Measurements from ENCODE around the gene PTPRA. TPM values are rescaled to one million over a fixed set of nuclear protein-coding genes. Genes with fewer than 3 reads are reported as not detected.

The PTPRA gene
- polyA plus RNA-seq, 4 donors: 7.4 to 48.1 (median 18.2) TPM

- Histone ChIP-seq H3K9me3 (ENCODE audit: control insufficient read depth in 2 of 2, insufficient read depth in 1 of 2, low read depth in 1 of 2, low read length in 1 of 2) (no peaks in the 10 kb centered on the region), H3K27me3 (ENCODE audit: control insufficient read depth in 3 of 3, insufficient read depth in 3 of 3, low read length in 3 of 3) (no peaks in the 10 kb centered on the region), H3K4me1 (ENCODE audit: control insufficient read depth in 3 of 3, insufficient read depth in 2 of 3, low read depth in 1 of 3, low read length in 2 of 3) (peaks cover 0 to 7% (median 7%) of the 10 kb centered on the region in 3 donors), H3K27ac (ENCODE audit: low read depth in 1 of 3, low read length in 2 of 3) (no peak overlapping the region), H3K4me3 (ENCODE audit: low read depth in 1 of 3, low read length in 3 of 3) (no peak overlapping the region), H3K36me3 (ENCODE audit: control insufficient read depth in 3 of 3, insufficient read depth in 2 of 3, low read depth in 1 of 3, low read length in 3 of 3) (no peaks in the 10 kb centered on the region)
- FAIRE-seq (no peak), DNase-seq (no peak)
- 67 to 90% (median 88%) methylated on average over 2 of the region's 2 CpGs for WGBS, 3 donors
Observed at GRCh38 chr20:2845607-2846006, 27.7 kb upstream of the PTPRA start.

- WGBS, 3 donors: 19 to 58% (median 42%) methylated on average over 5 of the region's 5 CpGs
- Histone ChIP-seq H3K4me3 (ENCODE audit: low read depth in 1 of 3, low read length in 3 of 3) (no peak overlapping the region), H3K27ac (ENCODE audit: low read depth in 1 of 3, low read length in 2 of 3) (no peak overlapping the region), H3K36me3 (ENCODE audit: control insufficient read depth in 3 of 3, insufficient read depth in 2 of 3, low read depth in 1 of 3, low read length in 3 of 3) (no peaks in the 10 kb centered on the region), H3K9me3 (ENCODE audit: control insufficient read depth in 2 of 2, insufficient read depth in 1 of 2, low read depth in 1 of 2, low read length in 1 of 2) (no peaks in the 10 kb centered on the region), H3K4me1 (ENCODE audit: control insufficient read depth in 3 of 3, insufficient read depth in 2 of 3, low read depth in 1 of 3, low read length in 2 of 3) (peaks cover 0 to 3% (median 2%) of the 10 kb centered on the region in 3 donors), H3K27me3 (ENCODE audit: control insufficient read depth in 3 of 3, insufficient read depth in 3 of 3, low read length in 3 of 3) (no peaks in the 10 kb centered on the region)
- DNase-seq: peak in 1 of 2 donors; percentile 13
- no peak for FAIRE-seq
Observed at GRCh38 chr20:2846698-2847097, 26.6 kb upstream of the PTPRA start.

- no peak overlapping the region for H3K27ac ChIP-seq (ENCODE audit: low read depth in 1 of 3, low read length in 2 of 3)
- no peaks in the 10 kb centered on the region for H3K9me3 ChIP-seq (ENCODE audit: control insufficient read depth in 2 of 2, insufficient read depth in 1 of 2, low read depth in 1 of 2, low read length in 1 of 2)
- no peaks in the 10 kb centered on the region for H3K27me3 ChIP-seq (ENCODE audit: control insufficient read depth in 3 of 3, insufficient read depth in 3 of 3, low read length in 3 of 3)
- no peaks in the 10 kb centered on the region for H3K4me1 ChIP-seq (ENCODE audit: control insufficient read depth in 3 of 3, insufficient read depth in 2 of 3, low read depth in 1 of 3, low read length in 2 of 3)
- no peak for DNase-seq
- WGBS, 3 donors: 91 to 93% (median 93%) methylated on average over 4 of the region's 4 CpGs
- no peak overlapping the region for H3K4me3 ChIP-seq (ENCODE audit: low read depth in 1 of 3, low read length in 3 of 3)
- H3K36me3 ChIP-seq (ENCODE audit: control insufficient read depth in 3 of 3, insufficient read depth in 2 of 3, low read depth in 1 of 3, low read length in 3 of 3): no peaks in the 10 kb centered on the region
- no peak for FAIRE-seq
Observed at GRCh38 chr20:2847802-2848201, 25.5 kb upstream of the PTPRA start.

DNA sequence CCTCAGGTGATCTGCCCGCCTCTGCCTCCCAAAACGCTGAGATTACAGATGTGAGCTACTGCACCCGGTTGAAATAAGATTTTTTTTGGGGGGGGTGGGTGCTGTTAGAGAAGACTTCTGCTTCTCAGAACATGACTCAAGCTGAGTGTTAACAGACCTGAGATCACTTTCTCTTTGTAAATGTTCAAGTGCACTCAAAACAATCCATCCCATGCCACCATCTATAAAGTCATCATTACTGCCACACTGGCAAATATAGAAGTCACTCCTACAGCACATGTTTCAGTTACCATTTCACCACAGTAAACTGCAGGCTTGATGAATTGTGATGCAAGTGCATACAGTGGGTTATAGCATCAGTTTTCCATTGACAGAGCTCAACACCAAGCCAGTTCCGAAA is 23.8 kb upstream of the PTPRA start:
- WGBS, 3 donors: 90 to 99% (median 90%) methylated on average over 4 of the region's 4 CpGs
- Histone ChIP-seq H3K4me1 (ENCODE audit: control insufficient read depth in 3 of 3, insufficient read depth in 2 of 3, low read depth in 1 of 3, low read length in 2 of 3) (no peaks in the 10 kb centered on the region), H3K4me3 (ENCODE audit: low read depth in 1 of 3, low read length in 3 of 3) (no peak overlapping the region), H3K27me3 (ENCODE audit: control insufficient read depth in 3 of 3, insufficient read depth in 3 of 3, low read length in 3 of 3) (no peaks in the 10 kb centered on the region), H3K27ac (ENCODE audit: low read depth in 1 of 3, low read length in 2 of 3) (no peak overlapping the region), H3K36me3 (ENCODE audit: control insufficient read depth in 3 of 3, insufficient read depth in 2 of 3, low read depth in 1 of 3, low read length in 3 of 3) (peaks cover 0 to 3% (median 0%) of the 10 kb centered on the region in 3 donors), H3K9me3 (ENCODE audit: control insufficient read depth in 2 of 2, insufficient read depth in 1 of 2, low read depth in 1 of 2, low read length in 1 of 2) (no peaks in the 10 kb centered on the region)
- no peak for DNase-seq
- no peak for FAIRE-seq

- no peaks in the 10 kb centered on the region for H3K4me1 ChIP-seq (ENCODE audit: control insufficient read depth in 3 of 3, insufficient read depth in 2 of 3, low read depth in 1 of 3, low read length in 2 of 3)
- no peak overlapping the region for H3K4me3 ChIP-seq (ENCODE audit: low read depth in 1 of 3, low read length in 3 of 3)
- no peak overlapping the region for H3K27ac ChIP-seq (ENCODE audit: low read depth in 1 of 3, low read length in 2 of 3)
- no peak for FAIRE-seq
- no peak for DNase-seq
- H3K9me3 ChIP-seq (ENCODE audit: control insufficient read depth in 2 of 2, insufficient read depth in 1 of 2, low read depth in 1 of 2, low read length in 1 of 2): no peaks in the 10 kb centered on the region
- H3K27me3 ChIP-seq (ENCODE audit: control insufficient read depth in 3 of 3, insufficient read depth in 3 of 3, low read length in 3 of 3): no peaks in the 10 kb centered on the region
- WGBS, 3 donors: 92 to 95% (median 95%) methylated on average over 10 of the region's 10 CpGs
- H3K36me3 ChIP-seq (ENCODE audit: control insufficient read depth in 3 of 3, insufficient read depth in 2 of 3, low read depth in 1 of 3, low read length in 3 of 3): peaks cover 0 to 3% (median 0%) of the 10 kb centered on the region in 3 donors
Observed at GRCh38 chr20:2851086-2851485, 22.2 kb upstream of the PTPRA start.

GRCh38 chr20:2858591-2858990 is 14.7 kb upstream of the PTPRA start:
- FAIRE-seq: no peak
- 92 to 96% (median 96%) methylated on average over 2 of the region's 2 CpGs for WGBS, 3 donors

GRCh38 chr20:2859330-2860121 is 13.8 kb upstream of the PTPRA start:
- no peaks in the 10 kb centered on the region for H3K9me3 ChIP-seq (ENCODE audit: control insufficient read depth in 2 of 2, insufficient read depth in 1 of 2, low read depth in 1 of 2, low read length in 1 of 2)
- 88 to 94% (median 89%) methylated on average over 4 of the region's 4 CpGs for WGBS, 3 donors
- H3K36me3 ChIP-seq (ENCODE audit: control insufficient read depth in 3 of 3, insufficient read depth in 2 of 3, low read depth in 1 of 3, low read length in 3 of 3): peaks cover 4 to 51% (median 6%) of the 10 kb centered on the region in 3 donors
- no peaks in the 10 kb centered on the region for H3K4me1 ChIP-seq (ENCODE audit: control insufficient read depth in 3 of 3, insufficient read depth in 2 of 3, low read depth in 1 of 3, low read length in 2 of 3)
- FAIRE-seq (no peak), DNase-seq (no peak)
- H3K27ac ChIP-seq (ENCODE audit: low read depth in 1 of 3, low read length in 2 of 3): no peak overlapping the region
- H3K27me3 ChIP-seq (ENCODE audit: control insufficient read depth in 3 of 3, insufficient read depth in 3 of 3, low read length in 3 of 3): no peaks in the 10 kb centered on the region
- no peak overlapping the region for H3K4me3 ChIP-seq (ENCODE audit: low read depth in 1 of 3, low read length in 3 of 3)

More at GRCh38 chr20:2858591-2858990, 14.7 kb upstream of the PTPRA start:
- no peak overlapping the region for H3K27ac ChIP-seq (ENCODE audit: low read depth in 1 of 3, low read length in 2 of 3)
- H3K4me3 ChIP-seq (ENCODE audit: low read depth in 1 of 3, low read length in 3 of 3): no peak overlapping the region
- H3K27me3 ChIP-seq (ENCODE audit: control insufficient read depth in 3 of 3, insufficient read depth in 3 of 3, low read length in 3 of 3): no peaks in the 10 kb centered on the region
- H3K4me1 ChIP-seq (ENCODE audit: control insufficient read depth in 3 of 3, insufficient read depth in 2 of 3, low read depth in 1 of 3, low read length in 2 of 3): no peaks in the 10 kb centered on the region
- no peaks in the 10 kb centered on the region for H3K9me3 ChIP-seq (ENCODE audit: control insufficient read depth in 2 of 2, insufficient read depth in 1 of 2, low read depth in 1 of 2, low read length in 1 of 2)
- no peak for DNase-seq
- peaks cover 4 to 46% (median 4%) of the 10 kb centered on the region in 3 donors for H3K36me3 ChIP-seq (ENCODE audit: control insufficient read depth in 3 of 3, insufficient read depth in 2 of 3, low read depth in 1 of 3, low read length in 3 of 3)

DNA sequence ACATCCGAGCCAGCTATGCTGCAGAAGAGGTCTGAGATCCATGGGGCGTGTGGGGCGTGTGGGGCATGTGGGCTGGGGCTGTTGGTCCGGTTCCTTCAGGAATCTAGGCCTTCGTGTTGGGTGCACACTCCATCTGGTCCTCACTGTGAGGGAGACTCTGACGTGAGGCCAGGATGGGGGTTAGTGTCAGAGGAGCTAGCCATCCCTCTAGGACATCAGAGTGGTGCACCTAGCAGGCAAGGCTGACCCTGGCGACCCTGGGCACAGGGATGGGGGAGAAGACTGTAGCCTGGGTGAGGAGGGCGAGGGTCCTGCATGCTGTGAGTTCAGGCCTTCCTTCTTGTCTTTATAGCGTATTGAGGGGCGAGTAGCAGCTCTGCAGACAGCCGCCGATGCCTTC is 8.7 kb upstream of the PTPRA start:
- Histone ChIP-seq H3K36me3 (ENCODE audit: control insufficient read depth in 3 of 3, insufficient read depth in 2 of 3, low read depth in 1 of 3, low read length in 3 of 3) (peaks cover 4 to 69% (median 9%) of the 10 kb centered on the region in 3 donors), H3K4me1 (ENCODE audit: control insufficient read depth in 3 of 3, insufficient read depth in 2 of 3, low read depth in 1 of 3, low read length in 2 of 3) (no peaks in the 10 kb centered on the region), H3K4me3 (ENCODE audit: low read depth in 1 of 3, low read length in 3 of 3) (no peak overlapping the region), H3K9me3 (ENCODE audit: control insufficient read depth in 2 of 2, insufficient read depth in 1 of 2, low read depth in 1 of 2, low read length in 1 of 2) (no peaks in the 10 kb centered on the region), H3K27me3 (ENCODE audit: control insufficient read depth in 3 of 3, insufficient read depth in 3 of 3, low read length in 3 of 3) (no peaks in the 10 kb centered on the region), H3K27ac (ENCODE audit: low read depth in 1 of 3, low read length in 2 of 3) (peak overlapping the region in 1 of 3 donors; percentile 24)
- FAIRE-seq (no peak), DNase-seq (no peak)
- 94 to 96% (median 94%) methylated on average over 12 of the region's 12 CpGs for WGBS, 3 donors

All from small intestine (tissue), 7 donors.